ENCODE results near the gene SH3RF3. TPM values are rescaled to one million over a fixed set of nuclear protein-coding genes. Genes with fewer than 3 reads are reported as not detected.

SH3RF3 gene
- total RNA-seq, 1 experiment from 2014 or later: not detected

DNA sequence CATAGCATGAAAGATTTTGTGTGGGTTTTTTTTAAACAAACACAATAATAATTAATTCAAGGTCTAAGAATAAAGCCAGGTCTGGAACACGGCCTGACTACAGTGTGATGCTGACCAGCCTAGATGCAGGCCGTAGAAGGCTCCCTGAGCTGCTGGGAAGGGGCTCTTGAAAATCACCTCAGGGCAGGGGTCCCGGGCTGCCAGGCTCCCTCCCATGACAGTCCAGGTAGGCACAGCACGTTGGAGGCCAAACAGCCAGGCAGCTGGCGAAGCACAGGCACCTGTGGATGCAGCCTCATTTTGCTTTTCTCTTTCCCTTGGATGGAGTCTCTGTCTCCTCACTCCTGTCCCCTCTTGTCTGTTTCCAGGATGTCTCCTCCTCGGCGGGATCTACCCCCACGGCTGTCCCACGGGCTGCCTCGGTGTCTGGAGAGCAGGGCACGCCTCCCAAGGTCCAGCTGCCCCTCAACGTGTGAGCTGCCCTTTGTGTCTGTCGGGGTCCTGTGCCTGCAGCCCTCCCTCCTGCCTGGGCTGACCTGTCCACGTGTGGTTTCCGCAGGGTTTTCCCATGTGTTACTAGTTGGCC lies 290.3 kb downstream of the SH3RF3 start:
- no peaks in the 10 kb centered on the region for H3K4me1 ChIP-seq (ENCODE audit: control insufficient read depth in 1 of 2, insufficient read depth in 2 of 2, low read length in 2 of 2)
- CTCF ChIA-PET: no interaction called here
- no peak overlapping the region for H3K4me3 ChIP-seq (replicated peaks in 1 of 2; ENCODE audit: low read depth in 1 of 2, low read length in 2 of 2)
- no TSS peak for BruUV-seq (replicated peaks)
- TF ChIP-seq ZFX (IDR thresholded peaks at IDR 0.05): no peak
- POLR2A ChIA-PET: no interaction called here
- no peak overlapping the region for H3K9ac ChIP-seq (ENCODE audit: low read length)
- RAD21 ChIA-PET (ENCODE audit: low non-redundant PET in 1 of 2, low total read pairs in 2 of 2, uncharacterized antibody in 2 of 2, unreplicated experiment in 2 of 2): no interaction called here
- intact Hi-C loops (cut with micrococcal nuclease): no loop called here
- H4K20me1 ChIP-seq (ENCODE audit: insufficient read depth): no peaks in the 10 kb centered on the region
- H3K9me2 ChIP-seq (ENCODE audit: insufficient read depth): no peaks in the 10 kb centered on the region
- no peaks in the 10 kb centered on the region for H3K79me2 ChIP-seq (ENCODE audit: insufficient read depth, low read length)
- no peak overlapping the region for H3K27ac ChIP-seq (ENCODE audit: low read depth, low read length)
- no peak for ATAC-seq
- H3K27me3 ChIP-seq (ENCODE audit: insufficient read depth, low read length): peaks cover 7% of the 10 kb centered on the region; the same call in 1 of the 2 replicates
- DNase-seq (ENCODE audit: low read depth, low spot score): no peak
- H3K9me3 ChIP-seq (ENCODE audit: control insufficient read depth in 1 of 2, insufficient read depth in 1 of 2, low read depth in 1 of 2, low read length in 2 of 2): no peaks in the 10 kb centered on the region
- H3K36me3 ChIP-seq (ENCODE audit: control insufficient read depth in 1 of 2, insufficient read depth in 2 of 2, low read length in 2 of 2): no peaks in the 10 kb centered on the region
- no peak overlapping the region for H2AFZ ChIP-seq (ENCODE audit: low read depth, low read length, poor library complexity, severe bottlenecking)
- no peak overlapping the region for H3K4me2 ChIP-seq (ENCODE audit: low read length)

DNA sequence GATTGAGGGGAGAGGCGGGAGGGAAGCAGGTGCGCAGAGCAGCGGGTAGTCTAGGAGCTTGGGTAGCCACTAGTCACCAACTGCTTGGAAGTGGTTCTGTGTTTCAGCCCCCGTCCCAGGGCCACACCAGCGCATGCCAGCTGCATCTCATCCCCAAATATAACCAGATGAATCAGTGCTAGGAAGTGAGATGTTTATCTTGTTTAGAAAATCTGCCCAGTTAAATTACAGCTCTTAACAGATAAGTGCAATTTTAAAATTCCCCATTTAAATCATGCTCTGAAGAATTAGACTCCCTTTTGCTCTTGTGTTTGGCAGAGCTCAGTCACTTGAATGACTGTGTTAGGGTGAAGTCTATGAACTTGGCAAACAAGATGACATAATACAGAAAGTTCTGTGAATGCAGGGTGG lies 291.0 kb downstream of the SH3RF3 start:
- TF ChIP-seq YY1 (IDR thresholded peaks at IDR 0.05; ENCODE audit: extremely low read depth, insufficient replicate concordance, low read depth, low read length) (no peak), SP1 (IDR thresholded peaks at IDR 0.05; ENCODE audit: low read depth) (no peak)
- TF ChIP-seq, protein P1, sequence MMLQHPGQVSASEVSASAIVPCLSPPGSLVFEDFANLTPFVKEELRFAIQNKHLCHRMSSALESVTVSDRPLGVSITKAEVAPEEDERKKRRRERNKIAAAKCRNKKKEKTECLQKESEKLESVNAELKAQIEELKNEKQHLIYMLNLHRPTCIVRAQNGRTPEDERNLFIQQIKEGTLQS (IDR thresholded peaks at IDR 0.05): no peak
- TF ChIP-seq, protein P2, sequence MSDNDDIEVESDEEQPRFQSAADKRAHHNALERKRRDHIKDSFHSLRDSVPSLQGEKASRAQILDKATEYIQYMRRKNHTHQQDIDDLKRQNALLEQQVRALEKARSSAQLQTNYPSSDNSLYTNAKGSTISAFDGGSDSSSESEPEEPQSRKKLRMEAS (IDR thresholded peaks at IDR 0.05): no peak
- TF ChIP-seq, protein P3, sequence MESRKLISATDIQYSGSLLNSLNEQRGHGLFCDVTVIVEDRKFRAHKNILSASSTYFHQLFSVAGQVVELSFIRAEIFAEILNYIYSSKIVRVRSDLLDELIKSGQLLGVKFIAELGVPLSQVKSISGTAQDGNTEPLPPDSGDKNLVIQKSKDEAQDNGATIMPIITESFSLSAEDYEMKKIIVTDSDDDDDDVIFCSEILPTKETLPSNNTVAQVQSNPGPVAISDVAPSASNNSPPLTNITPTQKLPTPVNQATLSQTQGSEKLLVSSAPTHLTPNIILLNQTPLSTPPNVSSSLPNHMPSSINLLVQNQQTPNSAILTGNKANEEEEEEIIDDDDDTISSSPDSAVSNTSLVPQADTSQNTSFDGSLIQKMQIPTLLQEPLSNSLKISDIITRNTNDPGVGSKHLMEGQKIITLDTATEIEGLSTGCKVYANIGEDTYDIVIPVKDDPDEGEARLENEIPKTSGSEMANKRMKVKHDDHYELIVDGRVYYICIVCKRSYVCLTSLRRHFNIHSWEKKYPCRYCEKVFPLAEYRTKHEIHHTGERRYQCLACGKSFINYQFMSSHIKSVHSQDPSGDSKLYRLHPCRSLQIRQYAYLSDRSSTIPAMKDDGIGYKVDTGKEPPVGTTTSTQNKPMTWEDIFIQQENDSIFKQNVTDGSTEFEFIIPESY (IDR thresholded peaks at IDR 0.05; ENCODE audit: extremely low read depth, insufficient replicate concordance, low read length): no peak
- H3K9me3 ChIP-seq (ENCODE audit: control insufficient read depth in 1 of 2, insufficient read depth in 1 of 2, low read depth in 1 of 2, low read length in 2 of 2): no peaks in the 10 kb centered on the region
- CTCF ChIA-PET: no interaction called here
- H3K79me2 ChIP-seq (ENCODE audit: insufficient read depth, low read length): no peaks in the 10 kb centered on the region
- H3K4me3 ChIP-seq (replicated peaks in 1 of 2; ENCODE audit: low read depth in 1 of 2, low read length in 2 of 2): no peak overlapping the region
- RAD21 ChIA-PET (ENCODE audit: low non-redundant PET in 1 of 2, low total read pairs in 2 of 2, uncharacterized antibody in 2 of 2, unreplicated experiment in 2 of 2): no interaction called here
- no peaks in the 10 kb centered on the region for H3K36me3 ChIP-seq (ENCODE audit: control insufficient read depth in 1 of 2, insufficient read depth in 2 of 2, low read length in 2 of 2)
- no peaks in the 10 kb centered on the region for H3K4me1 ChIP-seq (ENCODE audit: control insufficient read depth in 1 of 2, insufficient read depth in 2 of 2, low read length in 2 of 2)
- no TSS peak for BruUV-seq (replicated peaks)
- POLR2A ChIA-PET: no interaction called here
- DNase-seq (ENCODE audit: low read depth, low spot score) (no peak), ATAC-seq (no peak)
- no peaks in the 10 kb centered on the region for H4K20me1 ChIP-seq (ENCODE audit: insufficient read depth)
- no peak overlapping the region for H3K9ac ChIP-seq (ENCODE audit: low read length)
- no peak overlapping the region for H3K4me2 ChIP-seq (ENCODE audit: low read length)
- H3K27me3 ChIP-seq (ENCODE audit: insufficient read depth, low read length): peaks cover 7% of the 10 kb centered on the region; the same call in 1 of the 2 replicates
- intact Hi-C loops (cut with micrococcal nuclease): no loop called here
- no peak overlapping the region for H2AFZ ChIP-seq (ENCODE audit: low read depth, low read length, poor library complexity, severe bottlenecking)
- H3K27ac ChIP-seq (ENCODE audit: low read depth, low read length): no peak overlapping the region
- no peaks in the 10 kb centered on the region for H3K9me2 ChIP-seq (ENCODE audit: insufficient read depth)

Measured in HCT116 (cell line).